GM21619 (cell line): ENCODE results near the gene JAML.
A peak's percentile ranks its signal among the peaks of the same experiment; 100 is the strongest.

Experiments
- ATAC-seq: cut with Tn5 transposase; IDR thresholded peaks from one replicate; pipeline ENCODE4 v1.9.1; 2021; ENCODE audit not compliant: unreplicated experiment

The JAML gene

DNA sequence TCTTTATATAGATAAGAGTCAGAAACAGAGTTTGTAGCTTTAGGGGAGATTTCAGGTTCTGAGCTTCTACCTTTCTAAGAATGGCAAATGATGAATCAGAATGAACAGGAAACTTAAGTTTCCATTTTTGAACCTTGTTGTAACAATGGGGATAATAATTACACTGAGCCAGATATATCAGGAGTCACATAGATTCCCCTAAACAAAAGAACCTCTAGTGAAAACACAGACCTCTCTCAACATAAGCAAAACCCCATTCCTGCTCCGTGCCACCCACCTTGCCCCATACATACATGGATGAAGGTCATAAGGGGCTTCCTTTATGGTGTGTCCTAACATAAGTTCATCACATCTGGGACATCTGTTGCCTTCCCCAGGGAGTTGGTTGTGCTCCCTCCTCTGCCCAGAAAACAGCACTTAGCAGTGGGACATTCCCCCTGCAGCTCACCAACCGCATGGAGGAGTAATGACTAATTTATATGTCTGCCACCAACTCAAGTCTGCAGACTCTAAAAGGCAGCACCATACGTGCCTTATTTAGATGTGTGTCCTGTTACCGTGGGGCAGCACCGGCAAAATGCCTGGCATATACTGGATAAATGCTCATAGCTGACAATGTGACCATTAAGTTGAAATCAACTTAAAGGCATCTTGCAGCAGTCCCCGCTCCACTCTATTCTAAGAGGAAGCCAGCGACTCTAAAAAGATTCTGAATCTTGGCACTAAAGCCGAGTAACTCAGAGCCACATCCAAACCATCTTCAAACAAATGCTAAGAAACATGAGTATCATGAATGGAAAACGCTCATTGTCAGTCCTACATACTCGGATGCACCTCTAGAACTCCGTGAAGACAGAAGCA, 8.0 kb downstream of the JAML start:
- ATAC-seq = peak; percentile 48

DNA sequence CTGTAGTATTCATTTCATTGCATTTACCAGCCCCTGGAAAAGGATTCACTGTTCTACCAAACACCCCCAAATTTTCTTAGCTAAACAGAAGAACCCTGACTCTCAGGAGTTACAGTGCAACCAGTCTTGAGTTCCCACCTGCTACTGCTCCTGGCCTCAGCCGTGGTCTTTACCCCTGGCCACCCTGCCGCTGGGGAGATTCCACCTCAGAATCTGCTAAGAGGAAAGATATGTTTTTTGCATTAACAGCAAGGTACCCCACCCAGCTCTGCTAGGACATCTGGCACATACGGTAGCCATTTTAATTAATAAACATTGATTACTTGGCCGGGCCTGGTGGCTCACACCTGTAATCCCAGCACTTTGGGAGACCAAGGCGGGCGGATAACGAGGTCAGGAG, 9.0 kb downstream of the JAML start:
- ATAC-seq = no peak

DNA sequence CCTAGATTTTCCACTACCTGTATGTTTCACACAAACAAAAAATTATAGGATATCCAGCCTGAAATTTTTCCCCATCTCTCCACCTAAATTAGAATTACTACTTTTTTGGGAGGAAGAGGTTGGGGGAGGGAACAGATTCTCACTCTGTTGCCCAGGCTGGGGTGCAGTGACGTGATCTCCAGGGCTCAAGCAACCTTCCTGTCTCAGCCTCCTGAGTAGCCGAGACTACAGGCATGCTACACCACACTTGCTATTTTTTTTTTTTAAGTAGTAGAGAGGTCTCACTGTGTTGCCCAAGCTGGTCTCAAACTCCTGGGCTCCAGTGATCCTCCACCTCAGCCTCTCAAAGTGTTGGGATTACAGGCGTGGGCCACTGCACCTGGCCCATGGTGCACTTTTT, 9.5 kb downstream of the JAML start:
- no peak for ATAC-seq

DNA sequence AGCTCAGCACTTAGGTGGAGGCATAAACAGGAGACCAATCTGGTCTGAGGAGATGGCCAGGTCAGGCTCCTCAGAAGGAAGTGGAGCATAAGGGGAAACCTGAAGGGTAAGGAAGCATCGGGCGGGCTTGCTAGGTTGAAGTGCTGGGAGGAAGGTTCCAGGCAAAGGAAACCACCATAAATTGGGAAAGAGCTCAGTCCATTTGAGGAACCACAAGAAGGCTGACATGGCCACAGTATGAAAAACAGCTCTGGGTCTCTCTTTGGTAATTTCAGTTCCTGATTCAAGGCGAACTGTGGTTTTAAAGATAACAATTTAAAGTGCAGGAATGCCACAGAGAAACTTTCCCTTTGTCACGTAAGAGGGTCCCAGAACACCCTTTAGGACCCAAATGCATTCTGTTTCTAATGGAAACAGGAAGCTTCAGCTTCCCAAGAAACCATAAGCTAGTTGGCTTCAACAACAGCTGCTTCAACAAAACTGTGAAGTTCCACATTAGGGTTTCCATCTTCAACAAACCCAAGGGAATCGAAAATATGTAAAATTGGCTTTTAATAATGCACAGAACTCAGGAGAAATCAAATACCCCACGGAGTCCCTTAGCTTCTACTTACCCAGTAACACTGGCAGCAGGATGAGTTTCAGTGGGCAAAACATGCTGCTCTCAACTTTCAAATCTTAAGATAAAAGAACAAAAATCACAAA, 10.4 kb downstream of the JAML start:
- ATAC-seq = peak; percentile 31

DNA sequence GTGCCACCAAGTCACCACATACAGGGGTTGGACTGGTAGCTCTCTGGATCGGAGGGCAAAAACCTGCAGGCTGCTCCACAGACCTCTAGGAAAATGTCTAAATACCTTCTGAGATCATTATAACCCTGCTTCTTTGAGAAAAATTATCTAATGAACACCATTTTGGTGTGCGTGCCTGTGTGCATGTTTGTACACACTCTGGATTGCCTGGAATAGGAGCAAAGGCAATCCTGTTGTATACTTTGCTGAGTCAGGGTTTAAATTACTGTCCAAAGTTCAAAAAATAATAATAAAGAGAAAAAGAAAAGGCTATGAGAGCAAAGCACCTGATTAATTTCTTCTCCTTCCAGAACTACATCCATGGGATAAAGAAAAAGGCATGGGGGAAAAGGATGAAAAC, 11.0 kb downstream of the JAML start:
- ATAC-seq = no peak

DNA sequence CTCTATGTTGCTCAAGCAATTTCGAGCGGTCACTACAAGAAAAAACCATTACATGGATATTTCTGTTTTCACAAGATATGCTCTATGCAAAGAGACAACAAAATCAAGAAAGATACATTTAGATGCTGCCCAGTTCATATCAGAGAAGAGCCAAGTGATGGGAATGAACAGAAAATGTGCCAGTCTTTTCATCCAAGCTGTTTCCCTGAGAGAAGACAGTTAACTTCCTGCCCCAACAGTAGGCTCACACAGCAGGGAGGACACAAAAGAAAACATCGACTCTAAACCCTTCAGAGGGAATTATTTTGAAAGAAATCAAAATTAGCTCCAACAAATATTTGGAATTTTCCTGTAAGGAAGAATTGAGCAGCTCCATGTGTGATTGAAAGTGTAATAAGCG, 11.6 kb downstream of the JAML start:
- no peak for ATAC-seq

DNA sequence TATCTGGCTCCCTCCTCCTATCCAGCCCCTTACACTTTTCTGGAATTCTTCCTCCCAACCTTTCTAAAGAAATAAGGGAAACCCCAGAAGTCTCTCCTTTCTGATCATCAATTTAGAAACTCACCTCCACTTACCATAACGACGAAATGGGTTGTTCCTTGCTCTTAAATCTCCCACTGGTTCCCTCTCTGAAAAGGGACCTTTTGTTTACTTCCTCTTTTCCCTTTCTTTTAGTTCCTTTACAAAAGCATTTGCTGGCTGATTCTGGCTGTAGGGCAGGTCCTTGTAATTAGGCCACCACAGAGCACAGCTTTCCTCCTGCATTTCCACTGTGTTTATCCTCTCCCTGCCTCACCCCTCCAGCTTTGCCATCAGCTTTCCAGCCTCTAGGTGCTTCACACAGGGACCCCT, 12.0 kb downstream of the JAML start:
- no peak for ATAC-seq

DNA sequence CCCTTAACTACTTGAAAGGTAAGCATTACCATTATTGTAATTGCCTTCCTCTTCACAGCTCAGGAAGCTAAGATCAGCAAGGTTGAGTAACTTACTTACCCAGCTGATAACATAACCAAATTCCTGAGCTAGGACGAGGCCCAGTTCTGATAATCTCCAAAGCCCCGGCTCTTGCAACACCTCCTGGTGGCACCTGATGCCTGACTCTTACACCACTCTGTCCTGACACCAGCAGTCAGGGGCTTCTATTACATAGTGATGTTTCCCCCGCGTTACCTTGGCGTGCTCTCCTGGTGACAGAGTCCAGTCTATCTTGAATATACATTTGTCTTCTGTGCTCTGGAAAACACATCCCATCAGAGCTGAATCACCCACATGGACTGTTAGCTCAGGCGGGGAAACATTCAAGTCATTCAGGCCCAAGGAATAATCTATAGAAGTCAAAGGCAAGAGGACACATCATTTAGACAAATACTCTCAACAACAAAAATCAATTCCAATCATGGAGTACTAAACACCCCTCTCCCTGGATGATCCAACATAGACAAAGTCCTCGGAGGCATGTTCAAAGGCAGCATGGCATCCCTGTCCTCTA, 12.6 kb downstream of the JAML start:
- no peak for ATAC-seq

DNA sequence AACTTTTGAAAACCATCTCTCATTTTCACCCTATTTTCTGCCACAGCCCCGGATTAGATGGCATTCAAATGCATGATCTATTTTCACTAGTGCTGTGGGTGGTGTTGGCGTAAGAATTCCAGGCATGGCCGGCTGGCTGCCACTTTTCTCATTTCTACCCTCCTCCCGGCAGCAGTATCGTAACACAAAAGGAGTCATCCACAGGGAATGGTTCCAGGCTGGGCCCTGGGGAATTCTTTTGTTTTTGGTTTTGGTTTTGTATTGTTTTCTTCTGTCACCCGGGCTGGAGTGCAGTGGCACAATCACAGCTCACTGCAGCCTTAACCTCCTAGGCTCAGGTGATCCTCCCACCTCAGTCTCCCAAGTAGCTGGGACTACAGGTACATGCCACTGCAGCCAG, 13.8 kb downstream of the JAML start:
- ATAC-seq = no peak

DNA sequence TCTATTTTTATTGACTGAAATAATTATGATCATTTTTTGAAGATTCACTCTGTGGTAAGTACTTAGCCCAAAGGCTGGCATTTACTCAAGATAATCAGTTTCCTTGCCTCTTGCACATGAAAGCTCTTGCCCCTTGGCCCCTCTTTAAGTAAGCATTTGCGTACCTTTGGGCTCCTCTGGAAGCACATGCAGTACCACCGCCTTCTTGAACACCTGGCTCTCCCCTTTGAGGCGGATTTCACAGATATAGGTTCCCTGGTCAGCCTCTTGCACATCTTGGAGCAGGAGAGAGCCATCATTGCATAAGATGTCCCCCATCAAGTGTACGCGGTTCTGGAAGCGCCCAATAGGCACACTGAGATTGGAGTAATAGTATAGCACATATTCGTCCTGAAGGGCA, 14.5 kb downstream of the JAML start:
- ATAC-seq = no peak

DNA sequence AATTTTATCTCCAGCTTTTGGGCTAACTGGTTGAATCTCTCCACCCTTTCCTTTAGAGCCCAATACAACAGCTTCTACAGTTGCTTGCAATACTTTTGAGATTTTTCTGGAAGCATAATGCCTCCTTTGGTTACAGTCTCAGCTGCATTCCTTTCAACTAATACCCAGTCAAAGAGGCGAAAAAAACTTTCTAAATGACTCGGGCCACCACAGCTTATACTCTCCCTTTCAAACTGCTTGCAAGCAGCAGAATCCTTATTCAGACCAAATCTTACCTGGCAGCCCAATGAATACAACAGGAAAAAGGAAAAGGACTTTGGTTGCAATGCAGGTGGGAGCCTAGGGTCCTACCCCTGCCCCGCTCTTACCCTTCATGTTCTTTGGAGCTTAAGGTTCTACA, 15.8 kb downstream of the JAML start:
- no peak for ATAC-seq

DNA sequence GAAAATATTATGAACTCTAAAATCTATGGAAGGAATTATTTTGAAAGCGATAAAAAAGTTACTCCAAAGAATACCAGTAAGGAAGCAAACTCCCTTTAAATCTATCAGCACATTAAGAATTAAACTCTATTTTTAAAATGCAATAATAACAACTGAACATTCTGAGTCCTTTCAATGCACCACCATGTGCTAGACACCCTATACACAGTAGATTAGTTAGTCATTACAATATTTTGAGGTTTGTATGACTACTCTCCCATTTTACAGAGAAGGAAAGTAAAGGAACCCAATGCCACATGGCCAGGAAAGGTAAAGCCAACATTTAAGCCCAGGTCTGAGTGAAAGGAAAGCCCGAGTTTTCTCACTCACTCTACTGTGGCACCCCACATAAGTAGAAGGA, 17.7 kb downstream of the JAML start:
- no peak for ATAC-seq

DNA sequence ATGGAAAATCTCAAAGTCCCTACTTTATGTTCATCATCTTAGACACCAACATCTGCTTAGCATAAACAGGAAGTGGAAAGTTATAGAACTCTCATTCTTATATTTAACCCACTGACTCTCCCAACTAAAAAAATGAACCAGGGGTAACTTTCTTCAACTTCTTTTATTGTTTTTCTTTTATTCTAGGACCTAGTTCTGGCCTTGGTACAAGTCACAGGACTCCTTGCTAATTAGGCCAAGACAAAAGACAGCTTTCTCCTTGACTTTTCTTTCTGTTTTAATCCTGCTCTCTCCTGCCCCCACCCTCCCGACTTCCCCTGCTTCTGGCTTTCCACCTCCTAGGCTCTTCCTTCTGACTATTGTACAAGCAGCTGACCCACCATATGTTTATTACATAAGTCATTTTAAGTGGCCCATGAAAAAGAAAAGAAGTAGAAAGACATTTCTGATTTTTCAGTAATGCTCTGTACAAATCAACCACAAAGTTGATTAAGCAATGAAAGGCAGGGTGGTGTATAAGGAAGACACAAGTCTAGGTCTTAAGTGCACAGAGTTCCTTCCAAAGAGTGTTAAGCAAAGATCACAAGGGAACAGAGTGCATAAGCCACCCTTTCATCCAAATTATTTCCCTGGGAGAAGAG, 18.3 kb downstream of the JAML start:
- no peak for ATAC-seq

DNA sequence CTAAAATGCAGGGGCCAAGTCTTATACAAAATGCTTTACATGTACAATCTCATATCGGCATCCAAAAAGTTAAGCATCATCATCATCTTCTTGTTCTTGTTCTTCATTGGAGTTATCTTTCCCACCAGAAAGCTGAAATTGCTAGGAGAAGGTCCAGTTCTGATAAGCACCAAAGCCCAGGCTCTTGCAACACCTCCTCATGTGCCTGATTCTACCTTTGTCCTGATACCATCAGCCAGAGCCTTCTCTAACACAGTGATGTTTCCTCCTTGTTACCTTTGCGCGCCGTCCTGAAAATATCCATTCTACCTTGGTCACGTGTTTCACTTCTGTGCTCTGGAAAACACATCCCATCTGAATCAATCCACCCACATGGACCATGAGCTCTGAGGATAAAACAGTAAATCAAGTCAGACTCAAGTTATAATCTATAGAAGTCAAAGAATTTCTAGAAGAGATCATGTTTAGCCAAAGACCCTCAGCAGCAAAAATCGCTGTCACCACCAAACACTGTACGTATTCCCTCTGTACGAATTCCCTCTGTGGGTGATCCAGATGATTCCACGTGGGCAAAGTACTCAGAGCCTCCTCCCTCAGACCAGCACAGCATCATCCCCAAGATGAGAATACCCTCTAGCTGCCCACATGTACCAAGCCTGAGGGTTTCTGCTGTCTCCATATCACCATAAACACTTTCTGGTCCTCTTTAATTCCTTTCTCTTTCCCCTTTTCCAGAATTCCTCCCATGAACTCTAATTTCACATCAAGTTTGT, 19.0 kb downstream of the JAML start:
- ATAC-seq = no peak

DNA sequence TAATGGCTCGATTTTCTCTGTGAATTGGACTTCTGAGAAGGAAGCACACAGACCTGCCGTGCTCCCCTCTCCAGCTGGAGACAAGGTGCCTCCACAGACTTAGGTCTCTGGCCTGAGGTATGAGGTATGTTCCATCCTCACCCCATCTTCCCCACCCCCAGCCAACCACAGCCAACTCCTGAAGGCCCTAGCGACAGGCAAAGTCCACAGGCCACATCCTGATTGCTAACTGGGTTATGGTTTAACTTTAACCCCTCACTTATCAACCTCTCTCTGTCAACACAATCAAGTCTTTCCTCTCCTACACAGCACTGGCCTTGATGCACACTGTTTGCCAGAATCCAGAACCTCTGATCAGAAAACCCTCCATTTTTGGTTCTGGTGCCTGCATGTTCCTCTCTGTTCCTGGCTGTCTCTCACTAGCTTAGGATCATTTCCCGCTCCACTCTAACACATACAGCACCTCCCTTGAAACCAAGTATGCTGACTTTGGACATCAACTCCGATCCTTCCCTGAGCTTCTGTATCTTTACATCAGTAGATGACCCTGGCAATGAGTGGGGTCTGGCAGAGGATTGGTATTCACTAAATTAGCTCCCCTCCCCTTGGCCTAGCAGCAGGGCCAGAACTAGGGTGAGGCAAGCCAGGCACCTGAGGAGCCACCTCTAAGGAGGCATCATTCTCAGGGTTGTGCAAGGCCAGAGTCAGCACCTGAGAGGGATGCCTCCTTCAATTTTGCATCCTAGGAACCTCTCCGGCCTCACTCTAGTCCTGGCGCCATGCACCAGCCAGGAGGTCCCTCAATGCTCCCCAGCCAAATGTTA, 22.0 kb downstream of the JAML start:
- no peak for ATAC-seq

DNA sequence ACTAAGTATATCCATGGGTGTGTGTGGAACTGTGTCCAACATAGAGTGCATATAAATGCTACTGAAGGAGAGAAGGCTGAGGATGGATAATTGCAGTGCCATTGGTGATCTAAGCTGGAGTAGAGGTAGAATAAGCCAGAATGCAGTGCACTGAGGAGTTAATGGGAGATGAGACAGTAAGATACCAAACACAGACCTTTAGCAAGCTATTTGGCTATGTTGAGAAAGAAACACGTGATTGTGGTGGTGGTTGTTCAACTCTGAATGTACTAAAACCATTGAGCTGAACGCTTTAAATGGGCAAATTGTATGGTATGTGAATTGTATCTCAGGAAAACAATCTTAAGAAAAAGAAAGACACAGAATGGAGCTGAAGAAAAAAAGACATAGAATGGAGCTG, 22.8 kb downstream of the JAML start:
- ATAC-seq = no peak

DNA sequence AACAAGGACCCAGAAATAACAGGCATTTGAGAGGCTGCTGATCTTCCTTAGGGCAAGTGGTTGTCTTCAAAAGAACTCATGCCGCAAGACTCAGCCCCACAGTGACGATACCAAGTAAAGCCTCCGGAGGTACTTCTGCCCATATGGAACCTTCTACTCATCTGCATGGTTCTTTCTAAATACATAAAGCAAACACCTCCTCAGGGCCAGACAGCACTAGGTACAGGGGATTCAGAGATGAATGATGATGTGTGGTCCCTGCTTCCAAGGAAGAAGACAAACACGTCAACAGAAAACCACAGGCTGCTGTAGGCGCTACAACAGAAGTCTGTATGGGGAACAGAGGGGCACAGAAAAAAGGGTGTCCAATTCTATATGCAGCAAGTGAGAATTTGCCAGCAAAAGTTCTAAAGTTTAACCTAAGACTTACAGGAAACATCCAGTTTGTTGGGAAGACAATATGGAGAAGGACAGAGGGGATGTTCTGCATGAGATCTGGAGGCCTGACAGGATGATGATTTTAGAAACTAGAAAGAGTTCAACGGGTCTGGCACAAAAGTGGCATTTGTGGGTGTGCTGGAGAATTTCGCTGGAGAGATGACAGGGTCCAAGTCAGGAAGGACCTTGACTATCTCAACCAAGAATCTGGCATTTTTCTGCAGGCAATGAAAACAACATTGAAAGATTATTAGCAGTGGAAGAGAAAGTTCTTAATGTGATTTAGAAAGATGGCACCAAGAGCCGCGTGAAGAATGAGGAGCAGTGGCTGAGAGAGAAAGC, 23.7 kb downstream of the JAML start:
- ATAC-seq = no peak

DNA sequence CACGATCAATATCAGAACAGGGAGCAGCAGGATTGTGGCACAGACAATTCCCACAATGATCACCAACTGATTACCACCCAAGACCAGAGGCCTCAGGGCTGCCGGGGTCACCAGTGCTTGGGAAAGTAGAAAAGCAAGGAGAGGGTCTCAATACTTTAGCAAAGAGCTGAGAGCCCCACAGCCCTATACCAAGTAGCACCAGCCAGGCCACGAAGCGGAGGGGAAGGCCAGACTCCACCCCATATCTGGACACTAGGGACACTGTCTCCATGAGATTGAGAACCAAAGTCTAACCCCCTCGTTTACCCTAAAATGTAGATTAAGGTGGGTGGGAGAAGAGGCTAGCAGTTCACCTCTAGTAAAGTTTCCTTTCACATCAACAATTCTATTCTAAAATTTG, 24.3 kb downstream of the JAML start:
- ATAC-seq = no peak

DNA sequence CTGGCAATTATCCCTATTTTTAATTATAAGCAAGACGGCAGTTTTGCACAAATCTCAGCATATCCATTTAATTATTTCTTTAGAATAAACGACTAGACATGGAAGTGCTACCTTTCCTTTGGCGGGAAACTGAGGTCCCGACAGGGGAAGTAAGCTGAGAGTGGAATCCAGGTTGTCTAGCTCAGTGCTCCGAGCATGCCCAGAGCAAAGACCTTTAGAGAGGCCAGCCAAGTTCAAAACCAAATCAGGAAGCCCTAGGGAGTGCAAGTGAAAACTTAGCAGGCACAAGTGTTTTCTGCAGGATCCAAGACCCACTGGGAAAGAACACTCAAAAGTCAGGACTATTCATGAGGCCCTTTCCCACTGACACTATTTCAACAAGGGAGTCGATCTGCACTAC, 25.7 kb downstream of the JAML start:
- no peak for ATAC-seq
